ENCODE data around the gene ANKRD63.
A peak's percentile ranks its signal among the peaks of the same experiment; 100 is the strongest.

The ANKRD63 gene

DNA sequence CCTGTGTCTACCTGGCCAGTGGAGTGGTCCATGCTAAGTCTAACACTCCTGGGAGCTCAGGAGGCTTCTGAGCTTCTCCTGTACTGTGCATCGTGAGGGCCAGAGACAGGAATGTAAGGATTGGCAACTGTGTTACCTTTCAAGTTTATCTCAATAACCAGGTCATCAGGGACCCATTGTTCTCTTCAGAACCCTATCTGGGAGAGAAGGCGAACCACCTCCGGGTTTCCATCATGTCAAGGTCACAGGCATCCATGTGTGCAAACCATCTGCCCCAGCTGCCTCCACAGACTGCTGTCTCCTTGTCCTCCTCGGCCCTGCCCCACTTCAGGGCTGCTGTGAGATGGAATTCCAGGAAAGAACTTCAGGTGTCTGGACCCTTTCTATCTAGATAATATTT is 5.9 kb downstream of the ANKRD63 start:
- no peak for DNase-seq

DNA sequence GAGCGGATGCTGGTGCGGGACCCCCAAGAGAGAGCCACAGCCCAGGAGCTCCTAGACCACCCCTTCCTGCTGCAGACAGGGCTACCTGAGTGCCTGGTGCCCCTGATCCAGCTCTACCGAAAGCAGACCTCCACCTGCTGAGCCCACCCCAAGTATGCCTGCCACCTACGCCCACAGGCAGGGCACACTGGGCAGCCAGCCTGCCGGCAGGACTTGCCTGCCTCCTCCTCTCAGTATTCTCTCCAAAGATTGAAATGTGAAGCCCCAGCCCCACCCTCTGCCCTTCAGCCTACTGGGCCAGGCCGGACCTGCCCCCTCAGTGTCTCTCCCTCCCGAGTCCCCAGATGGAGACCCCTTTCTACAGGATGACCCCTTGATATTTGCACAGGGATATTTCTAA is 6.9 kb downstream of the ANKRD63 start:
- DNase-seq = no peak

DNA sequence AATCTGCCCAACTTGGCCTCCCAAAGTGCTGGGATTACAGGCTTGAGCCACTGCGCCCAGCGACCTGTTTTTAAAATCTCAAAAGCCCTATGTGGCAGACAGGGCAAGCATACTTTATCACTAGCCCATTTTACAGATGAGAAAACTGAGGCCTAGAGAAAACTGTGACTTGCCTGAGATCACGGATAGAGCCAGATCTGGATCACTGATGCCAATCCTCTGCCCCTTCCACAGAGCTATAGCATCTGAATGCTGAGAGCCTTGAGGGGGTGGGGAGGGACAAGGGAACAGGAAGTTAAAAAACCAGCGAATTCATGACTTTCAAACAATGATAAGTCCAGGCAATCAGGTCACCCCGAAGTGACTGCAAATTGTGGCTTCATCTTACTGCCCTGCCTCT is 7.3 kb downstream of the ANKRD63 start:
- DNase-seq = no peak

DNA sequence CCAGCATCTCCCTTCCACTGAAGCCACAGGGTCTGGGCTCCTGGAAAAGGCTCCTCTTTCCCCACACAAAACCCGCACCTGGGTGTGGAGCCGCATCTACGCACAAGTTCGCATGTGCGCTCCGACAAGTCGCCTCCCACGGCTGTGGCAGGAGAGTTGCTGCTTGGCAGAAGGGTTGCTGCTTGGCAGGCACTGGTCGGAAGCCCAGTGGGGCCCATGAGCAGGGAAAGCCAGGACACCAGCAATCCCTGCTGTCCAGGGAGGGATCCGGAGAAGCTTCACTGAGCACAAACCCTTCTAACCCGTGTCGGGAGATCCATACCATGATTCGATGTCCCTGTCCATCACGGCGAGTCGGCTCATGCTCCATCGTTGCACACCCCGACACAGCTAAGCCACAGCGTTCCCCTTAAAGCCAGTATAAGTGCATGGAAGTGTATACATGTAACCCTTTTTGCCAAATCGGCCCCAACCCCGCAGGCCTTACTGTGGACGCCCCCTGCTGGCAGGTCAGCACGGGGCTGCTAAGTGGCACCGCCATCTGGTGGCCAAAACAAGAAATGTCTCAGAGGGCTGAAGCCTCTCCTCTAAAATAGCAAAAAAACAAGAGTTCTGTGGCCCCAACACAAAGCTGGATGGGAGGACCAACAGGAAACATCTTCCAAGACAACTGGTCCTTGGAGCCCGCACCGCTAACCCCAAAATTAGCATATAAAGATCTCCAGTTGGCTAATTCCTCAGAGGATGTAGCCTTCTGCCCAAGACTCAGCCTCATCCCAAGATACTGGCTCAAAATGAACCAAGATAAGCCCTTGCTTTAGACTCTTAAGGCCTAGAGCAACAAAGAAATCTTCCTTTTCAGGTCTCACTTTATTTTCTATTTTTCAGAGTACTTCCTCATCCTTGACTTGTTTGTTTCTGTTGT is 8.3 kb downstream of the ANKRD63 start:
- DNase-seq = peak; percentile 89

DNA sequence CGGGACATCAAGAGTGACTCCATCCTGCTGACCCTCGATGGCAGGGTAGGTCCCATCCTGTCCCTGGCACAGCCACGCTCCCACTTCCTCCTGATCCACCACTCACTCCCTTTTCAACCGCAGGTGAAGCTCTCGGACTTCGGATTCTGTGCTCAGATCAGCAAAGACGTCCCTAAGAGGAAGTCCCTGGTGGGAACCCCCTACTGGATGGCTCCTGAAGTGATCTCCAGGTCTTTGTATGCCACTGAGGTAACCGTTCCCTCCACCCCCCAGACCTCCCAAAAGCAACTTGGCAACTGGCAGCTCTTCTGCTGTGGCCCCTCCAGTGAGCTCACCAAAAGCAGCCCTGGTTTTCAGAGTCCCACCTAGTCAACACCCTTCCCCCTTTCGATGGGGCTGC is 9.4 kb downstream of the ANKRD63 start:
- no peak for DNase-seq

DNA sequence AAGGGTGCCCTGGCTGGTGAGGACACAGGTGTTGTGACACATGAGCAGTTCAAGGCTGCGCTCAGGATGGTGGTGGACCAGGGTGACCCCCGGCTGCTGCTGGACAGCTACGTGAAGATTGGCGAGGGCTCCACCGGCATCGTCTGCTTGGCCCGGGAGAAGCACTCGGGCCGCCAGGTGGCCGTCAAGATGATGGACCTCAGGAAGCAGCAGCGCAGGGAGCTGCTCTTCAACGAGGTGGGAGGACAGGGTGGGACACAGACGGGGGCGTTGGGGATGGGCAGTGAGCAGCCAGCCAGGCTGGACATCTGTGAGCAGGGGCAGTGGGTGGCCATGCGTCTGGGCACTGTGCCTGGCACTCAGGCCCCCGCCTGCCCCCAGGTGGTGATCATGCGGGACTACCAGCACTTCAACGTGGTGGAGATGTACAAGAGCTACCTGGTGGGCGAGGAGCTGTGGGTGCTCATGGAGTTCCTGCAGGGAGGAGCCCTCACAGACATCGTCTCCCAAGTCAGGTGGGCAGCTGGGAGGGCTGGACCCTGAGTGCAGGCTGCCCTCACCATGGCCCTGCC is 10.3 kb downstream of the ANKRD63 start:
- DNase-seq = no peak

DNA sequence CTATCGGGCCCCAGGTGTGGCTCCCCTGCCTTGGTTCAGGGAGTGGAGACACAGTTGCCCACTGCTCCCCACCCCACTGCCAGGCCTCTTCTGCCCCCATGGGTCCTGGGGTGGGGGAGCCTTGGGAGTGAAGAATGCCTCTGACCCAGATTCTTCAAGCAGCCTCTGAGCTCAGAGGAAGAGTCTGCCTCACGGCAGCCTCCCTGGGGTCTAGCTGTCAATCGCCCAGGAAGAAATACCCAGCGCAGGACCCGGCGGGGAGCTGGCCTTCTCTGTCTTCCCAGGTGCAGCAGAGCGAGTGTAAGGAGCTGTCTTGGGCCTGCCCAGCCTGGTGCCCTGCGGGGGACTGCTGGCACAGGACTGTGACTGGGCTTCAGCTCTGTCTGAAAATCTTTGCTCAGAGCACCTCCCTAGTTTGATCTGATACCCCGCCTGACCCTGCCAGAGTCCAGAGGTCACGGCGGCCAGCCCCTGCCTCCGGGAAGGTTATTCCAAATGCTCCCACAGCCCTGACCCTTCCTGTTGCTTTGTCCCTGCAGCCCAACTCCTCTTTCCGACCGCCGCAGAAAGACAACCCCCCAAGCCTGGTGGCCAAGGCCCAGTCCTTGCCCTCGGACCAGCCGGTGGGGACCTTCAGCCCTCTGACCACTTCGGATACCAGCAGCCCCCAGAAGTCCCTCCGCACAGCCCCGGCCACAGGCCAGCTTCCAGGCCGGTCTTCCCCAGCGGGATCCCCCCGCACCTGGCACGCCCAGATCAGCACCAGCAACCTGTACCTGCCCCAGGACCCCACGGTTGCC is 11.0 kb downstream of the ANKRD63 start:
- no peak for DNase-seq

DNA sequence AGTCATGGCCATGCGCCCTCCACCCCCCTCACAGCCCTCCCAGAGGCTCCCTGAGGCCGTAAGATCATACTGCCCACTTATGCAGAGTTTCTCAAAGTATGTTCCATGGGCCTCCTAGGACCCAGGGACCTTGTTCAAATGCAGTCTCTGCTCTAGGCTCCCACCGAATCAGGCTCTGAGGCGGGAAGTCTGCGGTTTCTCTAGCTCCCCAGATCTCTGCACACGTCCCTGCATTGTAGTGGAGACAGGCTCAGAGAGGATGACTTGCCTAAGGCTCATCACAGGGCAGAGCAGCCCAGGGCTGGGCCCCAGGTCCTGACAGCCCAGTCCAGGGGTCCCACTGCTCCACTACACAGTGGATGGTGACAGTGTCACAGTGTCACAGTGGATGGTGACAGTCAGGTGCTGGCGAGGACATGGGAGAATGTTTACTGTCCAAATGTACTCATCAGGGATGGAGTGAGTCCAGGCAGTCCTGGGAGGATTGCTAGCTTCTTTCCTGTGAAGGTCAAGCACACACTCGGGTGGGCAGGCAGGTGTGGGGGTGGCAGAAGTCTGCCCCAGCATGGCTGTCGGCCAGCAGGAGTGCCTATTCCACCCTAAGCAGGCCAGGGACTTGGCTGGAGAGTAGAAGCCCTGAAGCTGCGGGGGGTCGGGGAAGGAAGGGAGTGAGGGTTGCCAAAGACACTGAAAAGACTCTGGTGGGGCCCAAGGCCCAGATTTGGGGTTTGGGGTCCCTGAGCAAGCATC is 12.4 kb downstream of the ANKRD63 start:
- DNase-seq = no peak

DNA sequence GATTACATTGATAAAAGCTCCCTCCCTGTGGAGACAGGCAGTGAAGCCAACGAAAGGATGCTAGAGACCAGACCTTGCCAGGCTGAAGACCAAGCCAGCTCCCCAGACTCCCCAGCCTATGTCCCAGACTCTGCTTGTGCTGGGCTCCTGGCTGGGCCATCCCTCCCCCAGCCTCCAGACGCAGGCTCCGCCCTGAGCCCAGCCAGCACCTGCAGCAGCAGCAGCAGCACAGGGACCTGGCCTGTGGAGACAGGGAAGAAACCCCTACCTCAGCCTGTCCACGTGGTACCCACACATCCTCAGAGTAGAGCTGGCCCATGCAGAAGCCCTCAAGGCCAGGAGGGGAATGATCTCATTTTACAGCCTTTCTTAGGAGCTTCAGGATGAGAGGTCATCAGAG is 13.3 kb downstream of the ANKRD63 start:
- DNase-seq = no peak

DNA sequence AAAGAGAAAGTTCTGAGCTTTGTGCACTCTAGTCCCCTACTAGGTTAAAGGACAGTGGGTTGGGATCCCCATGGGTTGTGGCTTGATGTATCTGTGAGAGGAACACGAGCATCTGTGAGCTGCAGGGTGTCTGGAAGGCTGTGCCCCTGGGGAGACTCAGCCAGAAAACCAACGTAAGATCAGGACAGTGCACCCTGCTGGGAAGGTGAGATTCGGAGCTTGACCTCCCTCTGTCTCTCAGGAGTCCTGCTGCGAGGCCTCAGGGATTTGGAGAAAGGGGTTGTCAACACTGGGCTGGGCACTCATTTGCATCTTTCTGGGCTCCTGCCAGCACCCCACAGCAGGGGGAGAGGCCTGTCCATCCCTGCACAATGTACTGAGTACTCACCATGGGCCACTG is 15.2 kb downstream of the ANKRD63 start:
- no peak for DNase-seq

DNA sequence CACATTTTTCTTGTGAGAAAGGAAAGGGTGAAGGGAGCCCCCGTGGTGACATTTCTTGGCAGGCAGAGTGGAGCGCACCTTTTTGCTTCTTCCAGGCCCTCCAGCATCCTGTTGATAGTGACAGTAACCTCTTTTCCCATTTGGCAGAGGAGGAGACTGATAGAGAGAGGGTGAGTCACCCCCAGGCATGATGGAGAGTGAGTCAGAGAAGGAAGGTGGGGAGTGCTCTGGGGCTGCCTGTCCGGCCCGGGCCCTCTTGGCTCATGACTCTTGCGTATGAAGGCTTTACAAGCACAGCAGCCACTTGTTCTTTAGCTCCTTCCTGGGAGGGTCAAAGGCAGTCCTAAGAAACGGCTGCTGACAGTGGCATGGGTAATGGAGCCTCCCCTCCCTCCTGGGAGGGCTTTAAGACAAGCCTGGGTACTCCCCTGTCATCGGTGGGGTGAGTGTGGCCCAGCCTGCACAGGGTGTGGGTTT is 16.0 kb downstream of the ANKRD63 start:
- DNase-seq = no peak

DNA sequence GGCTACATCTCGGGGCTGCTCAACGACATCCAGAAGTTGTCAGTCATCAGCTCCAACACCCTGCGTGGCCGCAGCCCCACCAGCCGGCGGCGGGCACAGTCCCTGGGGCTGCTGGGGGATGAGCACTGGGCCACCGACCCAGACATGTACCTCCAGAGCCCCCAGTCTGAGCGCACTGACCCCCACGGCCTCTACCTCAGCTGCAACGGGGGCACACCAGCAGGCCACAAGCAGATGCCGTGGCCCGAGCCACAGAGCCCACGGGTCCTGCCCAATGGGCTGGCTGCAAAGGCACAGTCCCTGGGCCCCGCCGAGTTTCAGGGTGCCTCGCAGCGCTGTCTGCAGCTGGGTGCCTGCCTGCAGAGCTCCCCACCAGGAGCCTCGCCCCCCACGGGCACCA is 17.0 kb downstream of the ANKRD63 start:
- no peak for DNase-seq

DNA sequence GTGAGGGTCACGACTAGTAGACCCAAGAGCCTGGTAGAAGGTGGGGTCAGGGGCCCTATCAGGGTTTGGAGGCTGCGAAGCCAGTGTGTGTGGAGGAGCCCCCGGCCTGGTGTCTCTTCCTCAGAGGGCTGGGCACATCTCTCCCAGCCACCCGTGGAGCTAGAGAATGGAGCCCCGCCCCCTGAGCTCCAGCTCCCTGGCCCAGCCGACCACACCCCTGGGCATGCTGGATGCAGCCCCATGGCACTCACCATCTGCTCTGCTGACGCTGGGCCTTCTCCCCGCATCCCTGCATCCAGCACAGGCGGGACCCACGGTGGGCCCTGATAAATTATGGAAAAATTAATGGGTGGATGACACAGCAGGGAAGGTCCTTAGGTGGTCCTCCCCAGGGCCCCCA is 17.5 kb downstream of the ANKRD63 start:
- no peak for DNase-seq

DNA sequence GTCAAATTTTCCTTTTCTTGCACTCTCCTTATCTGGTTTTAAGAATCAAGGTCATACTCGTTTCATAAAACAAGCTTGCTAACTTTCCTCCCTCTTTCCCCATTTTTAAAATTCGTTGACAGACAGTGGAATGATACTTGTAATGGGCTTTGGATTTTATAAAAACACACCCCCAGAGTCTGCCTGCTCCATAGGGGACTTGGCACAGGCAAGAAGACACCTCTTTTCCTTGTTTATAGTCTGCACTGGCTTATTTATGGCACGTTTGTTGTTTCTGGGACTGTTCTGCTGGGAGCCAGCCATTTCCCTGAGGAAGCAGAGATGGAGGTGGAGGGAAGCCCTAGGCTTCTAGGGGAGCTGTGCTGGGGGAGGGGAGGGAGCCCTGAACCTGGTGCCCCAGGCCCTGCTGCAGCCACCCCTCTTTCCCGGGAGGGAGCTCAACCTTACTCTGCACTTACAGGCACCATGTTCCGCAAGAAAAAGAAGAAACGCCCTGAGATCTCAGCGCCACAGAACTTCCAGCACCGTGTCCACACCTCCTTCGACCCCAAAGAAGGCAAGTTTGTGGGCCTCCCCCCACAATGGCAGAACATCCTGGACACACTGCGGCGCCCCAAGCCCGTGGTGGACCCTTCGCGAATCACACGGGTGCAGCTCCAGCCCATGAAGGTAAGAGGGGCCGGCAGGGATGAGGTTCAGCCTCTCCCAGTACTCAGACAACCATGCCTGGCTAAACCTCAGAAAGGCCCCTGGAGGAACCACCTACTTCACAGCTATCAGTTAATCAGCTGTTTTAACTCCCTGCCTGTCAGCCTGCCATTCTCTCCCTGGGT is 18.3 kb downstream of the ANKRD63 start:
- DNase-seq = no peak

DNA sequence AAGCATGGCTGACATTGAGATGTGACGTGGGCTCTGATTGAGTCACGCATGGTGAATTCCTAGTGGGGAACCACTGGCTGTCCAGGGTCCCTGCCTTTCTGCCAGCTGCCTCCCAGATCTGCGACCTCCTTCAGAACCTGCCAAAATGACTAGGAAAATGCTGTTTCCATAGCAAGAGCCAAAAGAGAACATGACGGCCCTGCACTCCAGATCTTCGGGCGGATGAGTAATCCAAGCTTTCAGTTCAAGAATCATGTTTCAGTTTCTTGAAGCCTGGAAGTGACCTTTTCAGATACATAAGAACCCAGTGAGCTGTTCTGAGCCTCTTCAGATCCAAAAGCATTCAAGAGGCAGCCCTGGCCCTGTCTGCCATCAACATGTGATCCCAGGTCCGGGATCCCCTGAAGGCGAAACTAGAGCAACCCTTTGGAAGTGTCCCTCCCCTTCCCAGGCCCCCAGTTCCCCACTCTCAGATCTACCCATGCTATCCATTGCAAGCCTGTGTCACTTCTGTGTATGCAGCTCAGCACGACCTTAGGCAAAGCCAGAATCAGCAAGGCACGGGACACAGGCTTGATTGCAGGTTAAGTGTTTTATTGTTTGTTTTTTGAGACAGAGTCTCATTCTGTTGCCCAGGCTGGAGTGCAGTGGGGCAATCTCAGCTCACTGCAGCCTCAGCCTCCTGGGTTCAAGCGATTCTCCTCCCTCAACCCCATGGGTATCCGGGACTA is 19.7 kb downstream of the ANKRD63 start:
- no peak for DNase-seq

DNA sequence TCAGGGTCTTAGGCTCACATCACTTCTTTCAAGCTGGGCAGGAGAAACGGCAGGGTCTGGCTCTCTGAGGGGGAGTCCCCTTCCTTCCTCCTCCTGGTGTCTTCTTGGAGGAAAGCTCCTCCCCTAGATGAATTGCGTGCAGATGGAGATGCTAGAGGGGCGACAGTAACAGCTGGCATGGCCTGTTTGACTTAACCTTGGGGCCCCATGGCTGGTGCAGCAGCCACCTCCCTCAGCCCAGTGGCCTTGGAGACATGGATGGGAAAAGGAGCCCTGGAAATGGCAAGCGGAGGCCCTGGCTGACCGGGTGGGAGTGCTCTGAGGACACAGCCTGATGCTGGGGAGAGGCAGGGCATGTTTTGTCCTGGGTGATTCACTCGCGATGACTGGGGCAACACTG is 23.8 kb downstream of the ANKRD63 start:
- no peak for DNase-seq

DNA sequence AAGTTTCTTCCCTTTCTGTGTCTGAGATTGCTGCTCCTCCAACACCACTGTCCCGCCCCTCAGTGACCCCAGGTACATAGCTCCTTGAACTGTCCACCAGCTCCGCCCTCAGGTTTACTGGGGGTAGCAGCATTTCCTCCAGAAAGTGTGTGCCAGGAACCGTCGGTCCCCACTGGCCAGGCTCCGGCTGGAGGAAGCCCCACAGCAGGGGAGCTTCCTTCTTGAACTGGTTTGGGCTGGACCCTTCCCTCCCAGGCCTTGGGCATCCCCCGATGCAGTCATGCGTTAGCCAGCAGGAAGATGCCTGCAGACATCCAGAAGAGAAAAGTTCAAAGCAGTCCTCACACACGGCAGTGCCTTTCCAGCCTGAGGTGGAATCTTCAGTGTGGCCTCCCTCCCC is 24.3 kb downstream of the ANKRD63 start:
- no peak for DNase-seq

DNA sequence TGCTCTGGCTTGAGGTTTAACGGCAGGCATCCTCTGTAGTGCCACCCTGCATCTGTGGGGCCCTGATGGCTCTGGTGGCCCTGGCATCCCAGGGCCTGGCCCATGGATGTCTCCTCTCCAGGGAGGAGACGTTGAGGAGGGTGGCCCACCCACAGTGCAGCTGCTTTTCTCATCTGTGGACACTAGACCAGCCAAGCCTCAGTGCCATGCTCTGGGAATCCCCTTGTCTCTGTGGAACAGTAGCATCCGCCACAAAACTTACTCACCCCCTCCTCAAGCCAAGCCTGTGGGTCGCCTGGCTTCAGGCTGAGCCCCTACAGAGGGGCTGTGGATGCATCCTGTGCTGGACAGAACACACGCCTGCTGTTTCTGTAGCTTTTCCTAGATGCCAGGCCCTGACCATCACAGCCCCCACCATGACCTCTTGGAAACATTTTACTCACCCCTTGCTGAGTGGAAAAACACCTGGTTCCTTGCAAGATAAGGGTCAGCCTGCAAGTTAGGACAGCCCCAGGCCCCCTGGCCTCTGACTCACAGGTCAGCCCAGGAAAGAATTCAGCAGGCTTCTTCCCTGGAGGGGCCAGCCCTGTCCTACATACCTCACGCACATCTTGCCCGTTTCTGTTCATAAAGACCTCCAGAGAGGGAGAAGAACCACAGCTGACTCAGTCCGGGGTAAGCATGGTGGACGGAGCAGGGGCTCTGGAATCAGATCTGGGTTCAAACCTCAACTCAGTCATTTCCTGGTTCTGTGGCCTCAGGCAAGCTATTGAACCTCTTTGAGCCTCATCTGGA is 25.0 kb downstream of the ANKRD63 start:
- DNase-seq = no peak

DNA sequence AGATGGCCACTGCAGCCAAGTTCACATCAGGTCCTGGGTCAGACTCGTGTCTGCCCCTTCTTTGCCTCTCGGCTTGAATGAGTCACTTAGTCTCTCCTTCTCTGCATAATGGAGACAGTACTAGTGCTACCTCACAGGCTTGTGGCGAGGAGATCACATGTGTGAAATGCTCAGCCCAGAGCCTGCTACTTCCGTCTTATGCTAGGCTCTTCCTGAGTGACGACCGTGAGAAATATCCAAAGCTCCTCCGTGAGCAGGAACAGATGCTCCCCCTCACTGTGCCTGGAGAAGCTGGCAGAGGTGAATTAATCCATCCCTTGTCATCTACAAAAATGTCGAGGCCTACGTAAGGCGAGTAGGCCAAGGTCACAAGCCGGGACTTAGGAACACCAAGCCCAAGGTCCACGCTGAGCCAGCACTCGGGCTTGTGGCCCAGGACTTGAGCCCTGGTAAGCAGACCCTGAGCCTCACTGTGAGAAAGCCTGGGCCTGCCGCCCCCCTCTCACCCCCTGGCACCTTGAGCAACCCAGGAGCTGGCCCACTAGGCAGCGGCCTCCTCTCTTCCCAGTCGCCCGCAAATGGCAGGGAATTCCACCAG is 26.1 kb downstream of the ANKRD63 start:
- no peak for DNase-seq

DNA sequence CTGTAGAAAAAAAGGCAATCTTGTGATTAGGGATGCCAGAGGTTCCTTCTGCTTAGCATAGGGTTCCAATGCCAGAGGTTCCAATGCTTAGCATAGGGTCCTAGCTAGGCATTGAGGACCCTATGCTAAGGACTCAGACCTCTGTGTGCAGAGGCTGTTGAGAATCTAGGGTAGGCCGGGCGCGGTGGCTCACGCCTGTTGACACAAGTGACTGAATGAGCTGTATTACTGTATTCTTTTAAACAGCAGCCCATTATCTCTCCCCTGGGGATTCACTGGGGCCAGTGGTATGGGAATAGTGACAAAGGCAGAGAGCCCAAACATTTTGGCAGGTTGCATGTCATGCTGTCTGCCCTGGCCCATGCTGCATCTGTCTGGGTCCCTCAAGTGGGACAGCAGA is 27.8 kb downstream of the ANKRD63 start:
- no peak for DNase-seq

Data from stimulated activated CD4-positive, alpha-beta T cell treated with anti-CD3 and anti-CD28 coated beads, Interleukin-4, amount 100 ng/mL, for 1 hour (primary cell).